ENCODE data around the gene PAN2. TPM values are rescaled to one million over a fixed set of nuclear protein-coding genes. Genes with fewer than 3 reads are reported as not detected.
"Not testable (repeated sequence)": the region's sequence is repeated elsewhere in the genome, so short reads cannot be mapped to it uniquely, and the experiment has no call there.

PAN2 gene
- total RNA-seq, 1 donor: 23.0 TPM

DNA sequence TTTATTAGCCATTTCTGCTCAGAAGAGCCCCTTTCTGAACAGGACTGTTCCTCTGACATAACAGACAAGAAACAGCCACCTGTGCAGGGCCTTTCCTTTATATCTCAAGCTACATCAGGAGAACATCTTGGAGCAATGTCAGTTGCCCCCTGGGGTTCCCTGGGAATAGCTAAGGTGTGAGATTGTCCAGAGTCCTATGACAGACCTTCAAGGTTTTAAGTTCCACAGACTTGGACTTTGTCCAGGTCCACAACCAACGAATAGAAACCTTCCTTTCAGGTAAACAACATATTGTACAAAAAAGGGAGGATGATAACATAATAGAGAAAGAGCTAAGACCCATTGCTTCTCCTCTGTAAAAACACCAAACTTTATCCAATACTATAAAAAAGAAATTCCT, 7.8 kb upstream of the PAN2 start:
- TF ChIP-seq, protein P1, sequence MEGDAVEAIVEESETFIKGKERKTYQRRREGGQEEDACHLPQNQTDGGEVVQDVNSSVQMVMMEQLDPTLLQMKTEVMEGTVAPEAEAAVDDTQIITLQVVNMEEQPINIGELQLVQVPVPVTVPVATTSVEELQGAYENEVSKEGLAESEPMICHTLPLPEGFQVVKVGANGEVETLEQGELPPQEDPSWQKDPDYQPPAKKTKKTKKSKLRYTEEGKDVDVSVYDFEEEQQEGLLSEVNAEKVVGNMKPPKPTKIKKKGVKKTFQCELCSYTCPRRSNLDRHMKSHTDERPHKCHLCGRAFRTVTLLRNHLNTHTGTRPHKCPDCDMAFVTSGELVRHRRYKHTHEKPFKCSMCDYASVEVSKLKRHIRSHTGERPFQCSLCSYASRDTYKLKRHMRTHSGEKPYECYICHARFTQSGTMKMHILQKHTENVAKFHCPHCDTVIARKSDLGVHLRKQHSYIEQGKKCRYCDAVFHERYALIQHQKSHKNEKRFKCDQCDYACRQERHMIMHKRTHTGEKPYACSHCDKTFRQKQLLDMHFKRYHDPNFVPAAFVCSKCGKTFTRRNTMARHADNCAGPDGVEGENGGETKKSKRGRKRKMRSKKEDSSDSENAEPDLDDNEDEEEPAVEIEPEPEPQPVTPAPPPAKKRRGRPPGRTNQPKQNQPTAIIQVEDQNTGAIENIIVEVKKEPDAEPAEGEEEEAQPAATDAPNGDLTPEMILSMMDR (IDR thresholded peaks at IDR 0.05; ENCODE audit: insufficient read depth, low read length): no peak
- H3K4me3 ChIP-seq (ENCODE audit: low read depth, low read length): no peak overlapping the region
- no peak for DNase-seq (ENCODE audit: low read depth)

DNA sequence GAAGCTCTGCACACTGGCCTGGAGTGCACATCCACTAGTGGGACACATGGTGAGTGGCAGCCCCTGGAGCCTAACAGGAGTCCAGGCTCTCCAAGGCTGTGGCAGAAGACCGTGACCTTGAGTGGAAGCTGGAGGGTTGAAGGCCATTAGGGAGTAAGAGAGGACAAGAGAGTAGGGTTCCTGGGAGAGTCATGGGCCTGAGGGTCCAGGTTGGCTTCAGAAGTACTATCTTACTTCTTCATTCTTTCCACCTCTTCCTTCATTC, 5.3 kb upstream of the PAN2 start:
- no peak for DNase-seq (ENCODE audit: low read depth)
- TF ChIP-seq, protein P1 (IDR thresholded peaks at IDR 0.05; ENCODE audit: insufficient read depth, low read length): no peak
- H3K4me3 ChIP-seq (ENCODE audit: low read depth, low read length): no peak overlapping the region

DNA sequence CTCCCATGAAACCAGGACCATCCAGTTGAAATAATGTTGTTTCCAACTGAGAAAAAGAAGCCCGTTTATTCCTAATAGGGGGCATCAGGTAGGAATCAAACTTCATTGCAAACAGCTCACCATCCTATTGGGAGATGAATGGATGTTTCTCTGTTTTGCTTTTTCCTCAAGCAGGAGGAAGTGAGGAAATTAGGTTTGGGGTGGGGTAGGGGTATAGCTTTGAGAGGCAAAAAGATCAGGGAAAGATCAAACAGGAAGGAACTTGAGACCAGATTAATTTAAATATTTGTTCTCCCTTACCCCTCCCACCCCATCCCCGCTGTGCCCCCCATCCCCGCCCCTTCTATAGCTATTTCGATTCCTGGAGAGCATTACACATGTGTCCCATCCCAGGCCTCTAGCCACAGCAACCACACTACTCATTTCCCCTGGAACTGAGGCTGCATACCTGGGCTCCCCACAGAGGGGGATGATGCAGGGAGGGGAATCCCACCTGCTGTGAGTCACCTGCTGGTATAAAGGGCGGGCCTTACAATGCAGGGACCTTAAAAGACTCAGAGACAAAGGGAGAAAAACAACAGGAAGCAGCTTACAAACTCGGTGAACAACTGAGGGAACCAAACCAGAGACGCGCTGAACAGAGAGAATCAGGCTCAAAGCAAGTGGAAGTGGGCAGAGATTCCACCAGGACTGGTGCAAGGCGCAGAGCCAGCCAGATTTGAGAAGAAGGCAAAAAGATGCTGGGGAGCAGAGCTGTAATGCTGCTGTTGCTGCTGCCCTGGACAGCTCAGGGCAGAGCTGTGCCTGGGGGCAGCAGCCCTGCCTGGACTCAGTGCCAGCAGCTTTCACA, 4.7 kb upstream of the PAN2 start, which contains the start of gene IL23A:
TSS of gene IL23A (plus strand) at position 577 of the 850 bp plus-strand sequence. CDS start at position 738, 161 bp downstream.
- DNase-seq (ENCODE audit: low read depth): no peak

DNA sequence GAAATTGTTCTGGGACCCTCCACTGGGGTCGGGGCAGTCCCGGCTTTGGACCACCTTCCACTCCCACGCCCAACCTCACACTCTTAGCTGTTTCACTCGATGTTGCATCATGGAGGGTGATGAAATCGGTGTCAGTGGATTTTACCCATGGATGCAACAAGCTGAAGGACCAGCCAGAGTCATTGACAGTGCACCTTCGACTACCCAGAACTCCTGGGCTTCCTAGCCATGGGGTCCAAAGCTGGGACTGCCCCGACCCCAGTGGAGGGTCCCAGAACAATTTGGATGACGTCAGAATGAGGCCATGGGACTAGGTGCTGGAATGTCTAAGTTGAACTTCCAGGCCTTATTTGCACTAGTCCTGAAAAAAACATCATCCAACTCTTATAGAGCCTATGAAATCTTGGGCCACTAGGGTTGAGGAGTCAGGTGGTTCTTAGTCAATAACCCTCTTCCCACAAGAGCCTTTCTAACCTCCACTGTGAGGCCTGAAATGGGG, 4.0 kb upstream of the PAN2 start:
- DNase-seq (ENCODE audit: low read depth): no peak
- TF ChIP-seq, protein P1 (IDR thresholded peaks at IDR 0.05; ENCODE audit: insufficient read depth, low read length): no peak
- H3K4me3 ChIP-seq (ENCODE audit: low read depth, low read length): no peak overlapping the region

More for the DNA sequence above, 4.7 kb upstream of the PAN2 start, which contains the start of gene IL23A:
- no peak within 1 kb of the TSS for H3K4me3 ChIP-seq (ENCODE audit: low read depth, low read length)
- TF ChIP-seq, protein P1 (IDR thresholded peaks at IDR 0.05; ENCODE audit: insufficient read depth, low read length): no peak

DNA sequence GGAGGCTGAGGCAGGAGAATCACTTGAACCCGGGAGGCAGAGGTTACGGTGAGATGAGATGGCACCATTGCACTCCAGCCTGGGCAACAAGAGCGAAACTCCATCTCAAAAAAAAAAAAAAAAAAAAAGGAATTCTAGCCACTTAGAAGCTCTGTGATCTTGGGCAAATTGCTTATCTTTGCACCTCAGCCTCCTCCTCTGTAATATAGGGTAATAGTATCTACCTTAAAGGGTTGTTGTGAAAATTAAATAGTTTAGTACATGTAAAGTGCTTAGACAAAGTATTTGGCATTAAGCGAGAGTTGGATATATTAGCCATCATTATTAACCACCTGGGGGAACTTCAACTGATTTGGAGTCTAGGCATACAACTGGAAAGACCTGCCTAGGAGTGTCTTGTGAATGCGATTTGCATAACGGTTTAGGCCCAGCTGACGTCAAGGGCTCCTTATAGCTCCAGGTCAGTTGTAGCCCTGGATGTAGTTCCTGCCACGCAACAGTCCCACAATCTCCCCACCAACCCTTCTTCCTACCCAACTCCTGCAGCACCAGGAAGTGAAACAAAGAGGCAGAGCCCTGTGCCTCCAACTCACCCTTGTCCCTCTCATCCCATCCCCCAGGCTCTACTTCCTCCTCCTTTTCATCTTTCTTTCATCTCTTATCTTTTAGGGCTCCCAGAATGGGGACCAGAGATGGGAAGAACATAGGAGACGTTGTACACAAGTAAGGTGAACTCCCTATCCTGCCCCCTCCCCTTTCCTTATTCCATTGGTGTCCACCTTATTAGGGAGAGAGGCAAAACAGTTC, 2.8 kb upstream of the PAN2 start:
- TF ChIP-seq, protein P1 (IDR thresholded peaks at IDR 0.05; ENCODE audit: insufficient read depth, low read length): no peak
- no peak overlapping the region for H3K4me3 ChIP-seq (ENCODE audit: low read depth, low read length)
- DNase-seq (ENCODE audit: low read depth): no peak

DNA sequence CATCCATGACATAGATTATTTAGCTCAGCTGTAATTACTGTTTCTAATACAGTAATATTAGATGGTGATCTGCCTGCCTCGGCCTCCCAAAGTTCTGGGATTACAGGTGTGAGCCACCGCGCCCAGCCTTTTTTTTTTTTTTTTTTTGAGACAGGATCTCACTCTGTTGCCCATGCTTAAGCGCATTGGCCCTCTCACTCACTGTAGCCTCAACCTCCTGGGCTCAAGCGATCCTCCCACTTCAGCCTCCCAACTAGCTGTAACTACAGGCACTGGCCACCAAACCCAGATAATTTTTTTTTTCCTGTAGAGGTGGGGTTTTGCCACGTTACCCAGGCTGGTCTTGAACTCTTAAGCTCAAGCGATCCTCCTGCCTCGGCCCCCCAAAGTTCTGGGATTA, 1.7 kb upstream of the PAN2 start:
- not testable (repeated sequence) for DNase-seq (ENCODE audit: low read depth); H3K4me3 ChIP-seq (ENCODE audit: low read depth, low read length)

DNA sequence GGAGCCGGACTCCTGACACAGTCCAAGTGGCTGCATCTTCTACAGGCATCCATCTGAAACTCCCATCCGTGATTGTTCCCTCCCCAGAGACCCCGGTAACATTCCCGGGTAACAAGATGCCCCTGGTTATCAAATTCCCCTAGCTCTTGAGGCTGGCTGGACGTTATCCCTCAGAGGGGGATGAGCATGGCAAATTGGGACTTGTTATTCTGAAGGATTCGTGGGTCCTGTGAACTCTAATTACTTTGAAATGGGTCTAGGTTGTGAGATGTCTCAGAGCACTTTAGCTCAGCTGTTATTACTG, 642 bp upstream of the PAN2 start:
- no peak for DNase-seq (ENCODE audit: low read depth)
- TF ChIP-seq, protein P1 (IDR thresholded peaks at IDR 0.05; ENCODE audit: insufficient read depth, low read length): no peak
- peak overlapping the region; percentile 74 for H3K4me3 ChIP-seq (ENCODE audit: low read depth, low read length)

Data from fibroblast of the aortic adventitia (primary cell).